Ureter (tissue), 1 donor: Measurements from ENCODE around the gene TBC1D2B. TPM values are rescaled to one million over a fixed set of nuclear protein-coding genes. Genes with fewer than 3 reads are reported as not detected.
A peak's percentile ranks its signal among the peaks of the same experiment; 100 is the strongest.
"Not testable (repeated sequence)": the region's sequence is repeated elsewhere in the genome, so short reads cannot be mapped to it uniquely, and the experiment has no call there.

Experiments used
- DNase-seq: peaks from one replicate; pipeline ENCODE4 v3.0.0-alpha.2; 2020; ENCODE audit warnings: low spot score
- total RNA-seq: library from RNA; stranded (reverse); gene quantifications from one replicate; pipeline ENCODE4 v1.2.4, GENCODE V29; 2023
- donor health status: DM: yes; HTN: yes; CAD: no.

TBC1D2B gene
- total RNA-seq, 1 donor from 2014 or later, result 103 TPM

GRCh38 chr15:77975332-77976094 is 102.0 kb downstream of the TBC1D2B start:
- no peak for DNase-seq

GRCh38 chr15:77974416-77975331 is 102.8 kb downstream of the TBC1D2B start:
- no peak for DNase-seq

- DNase-seq, result no peak
These were observed 103.5 kb downstream of the TBC1D2B start for GRCh38 chr15:77974098-77974414.

- not testable (repeated sequence) for DNase-seq
These were observed 104.0 kb downstream of the TBC1D2B start for GRCh38 chr15:77973273-77974097.

GRCh38 chr15:77972706-77973105 is 104.8 kb downstream of the TBC1D2B start:
- peak; percentile 8 for DNase-seq

GRCh38 chr15:77971875-77972274 is 105.6 kb downstream of the TBC1D2B start:
- peak; percentile 41 for DNase-seq

- DNase-seq, result not testable (repeated sequence)
These were observed 106.6 kb downstream of the TBC1D2B start for GRCh38 chr15:77970813-77971360.

- DNase-seq, result no peak
These were observed 108.5 kb downstream of the TBC1D2B start for GRCh38 chr15:77969055-77969454.

- no peak for DNase-seq
These were observed 109.7 kb downstream of the TBC1D2B start for GRCh38 chr15:77967798-77968197.

- not testable (repeated sequence) for DNase-seq
These were observed 110.3 kb downstream of the TBC1D2B start for GRCh38 chr15:77967235-77967615.

- DNase-seq, result no peak
These were observed 110.8 kb downstream of the TBC1D2B start for GRCh38 chr15:77966540-77967234.

- DNase-seq, result no peak
These were observed 113.3 kb downstream of the TBC1D2B start for GRCh38 chr15:77964193-77964592.

- DNase-seq, result peak; percentile 86
These were observed 118.1 kb downstream of the TBC1D2B start for GRCh38 chr15:77959432-77959879.

GRCh38 chr15:77958716-77959431 is 118.6 kb downstream of the TBC1D2B start:
- not testable (repeated sequence) for DNase-seq

GRCh38 chr15:77958021-77958420 is 119.5 kb downstream of the TBC1D2B start:
- DNase-seq, result not testable (repeated sequence)

GRCh38 chr15:77953926-77954325 is 123.6 kb downstream of the TBC1D2B start:
- DNase-seq, result peak; percentile 27

GRCh38 chr15:77952928-77953446 is 124.5 kb downstream of the TBC1D2B start:
- DNase-seq, result not testable (repeated sequence)

- DNase-seq, result not testable (repeated sequence)
These were observed 126.3 kb downstream of the TBC1D2B start for GRCh38 chr15:77951105-77951786.

- not testable (repeated sequence) for DNase-seq
These were observed 127.0 kb downstream of the TBC1D2B start for GRCh38 chr15:77950470-77950869.
